GM21825 (cell line): Measurements from ENCODE around the gene CEP89.
"Not testable (repeated sequence)": the region's sequence is repeated elsewhere in the genome, so short reads cannot be mapped to it uniquely, and the experiment has no call there.

ENCODE experiments used
- ATAC-seq: cut with Tn5 transposase; IDR thresholded peaks from one replicate; pipeline ENCODE4 v1.9.1; 2021; ENCODE audit warnings: mild to moderate bottlenecking, moderate library complexity; ENCODE audit not compliant: unreplicated experiment

The CEP89 gene

GRCh38 chr19:32896516-32897214 is 75.1 kb downstream of the CEP89 start:
- no peak for ATAC-seq

- ATAC-seq, result no peak
These were observed 76.4 kb downstream of the CEP89 start for GRCh38 chr19:32895384-32895783.

- no peak for ATAC-seq
These were observed 80.1 kb downstream of the CEP89 start for GRCh38 chr19:32891609-32892008.

GRCh38 chr19:32890841-32891240 is 80.9 kb downstream of the CEP89 start:
- ATAC-seq, result no peak

- ATAC-seq, result no peak
These were observed 81.4 kb downstream of the CEP89 start for GRCh38 chr19:32890326-32890725.

- no peak for ATAC-seq
These were observed 82.4 kb downstream of the CEP89 start for GRCh38 chr19:32889137-32889934.

DNA sequence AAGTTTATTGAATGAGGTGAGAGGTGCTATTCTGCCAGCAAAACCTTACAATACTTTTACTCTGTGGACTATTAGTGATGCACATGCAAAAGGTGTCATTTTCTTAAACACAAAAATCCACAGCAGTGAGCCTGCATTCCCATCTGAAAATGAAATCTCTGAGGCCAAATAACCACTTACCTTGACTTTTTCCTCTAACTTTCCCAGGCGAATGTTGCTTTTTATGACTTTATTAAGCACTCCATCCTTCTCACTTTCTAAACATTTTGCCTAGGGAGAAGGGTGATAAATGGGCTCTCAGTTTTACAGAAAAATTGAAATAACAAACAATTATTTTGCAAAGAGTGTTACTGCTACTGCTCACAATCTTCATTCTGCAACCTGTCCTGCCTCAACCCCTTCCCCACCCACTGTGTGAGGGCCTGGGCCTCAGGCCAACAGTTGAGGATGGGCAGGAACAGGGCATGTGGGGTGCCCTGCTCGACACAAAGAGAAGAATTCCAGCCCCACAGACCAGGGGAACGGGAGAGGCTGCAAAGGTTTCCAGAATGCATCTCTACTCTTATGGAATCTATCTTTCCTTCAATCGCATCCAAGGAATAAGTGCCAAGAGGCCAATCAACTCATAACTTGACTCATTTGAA is 84.1 kb downstream of the CEP89 start:
- no peak for ATAC-seq

- no peak for ATAC-seq
These were observed 85.5 kb downstream of the CEP89 start for GRCh38 chr19:32886241-32886640.

DNA sequence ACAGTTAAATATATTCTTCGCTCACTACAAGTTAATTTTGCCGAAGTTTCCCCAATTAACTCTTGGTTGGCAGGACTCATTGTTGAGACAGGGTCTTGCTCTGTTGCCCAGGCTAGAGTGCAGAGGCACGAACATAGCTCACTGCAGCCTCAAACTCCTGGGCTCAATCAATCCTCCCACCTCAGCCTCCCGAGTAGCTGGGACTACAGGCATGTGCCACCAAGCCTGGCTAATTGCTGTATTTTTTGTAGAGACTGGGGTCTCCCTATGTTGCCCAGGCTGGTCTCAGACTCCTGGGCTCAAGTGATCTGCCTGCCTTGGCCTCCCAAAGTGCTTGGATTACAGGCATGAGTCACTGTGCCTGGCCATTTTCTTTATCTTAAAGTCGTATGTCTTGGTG is 86.5 kb downstream of the CEP89 start:
- ATAC-seq, result not testable (repeated sequence)

DNA sequence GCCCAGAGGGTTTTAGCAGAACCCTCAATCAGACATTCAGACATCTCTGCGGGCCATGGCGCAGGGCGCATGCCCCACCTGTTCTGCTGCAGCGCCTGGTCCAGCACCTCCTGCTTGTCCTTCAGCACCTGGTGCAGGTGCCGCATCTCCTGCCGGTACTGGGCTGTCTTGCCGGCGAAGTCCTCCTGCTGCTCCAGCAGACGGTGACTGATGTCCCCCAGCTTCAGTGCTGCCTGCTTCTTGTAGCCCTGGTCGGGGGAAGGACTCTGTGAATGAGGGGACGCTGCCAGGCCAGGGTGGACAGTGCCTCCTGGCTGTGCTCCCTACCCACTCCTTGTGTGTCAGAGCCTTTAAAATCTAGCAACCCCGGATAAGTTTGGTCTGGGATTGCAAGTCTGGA is 90.0 kb downstream of the CEP89 start:
- no peak for ATAC-seq

- no peak for ATAC-seq
These were observed 91.1 kb downstream of the CEP89 start for GRCh38 chr19:32880622-32881021.

GRCh38 chr19:32879741-32880140 is 92.0 kb downstream of the CEP89 start:
- ATAC-seq, result no peak

GRCh38 chr19:32878988-32879387 is 92.8 kb downstream of the CEP89 start:
- ATAC-seq, result no peak

DNA sequence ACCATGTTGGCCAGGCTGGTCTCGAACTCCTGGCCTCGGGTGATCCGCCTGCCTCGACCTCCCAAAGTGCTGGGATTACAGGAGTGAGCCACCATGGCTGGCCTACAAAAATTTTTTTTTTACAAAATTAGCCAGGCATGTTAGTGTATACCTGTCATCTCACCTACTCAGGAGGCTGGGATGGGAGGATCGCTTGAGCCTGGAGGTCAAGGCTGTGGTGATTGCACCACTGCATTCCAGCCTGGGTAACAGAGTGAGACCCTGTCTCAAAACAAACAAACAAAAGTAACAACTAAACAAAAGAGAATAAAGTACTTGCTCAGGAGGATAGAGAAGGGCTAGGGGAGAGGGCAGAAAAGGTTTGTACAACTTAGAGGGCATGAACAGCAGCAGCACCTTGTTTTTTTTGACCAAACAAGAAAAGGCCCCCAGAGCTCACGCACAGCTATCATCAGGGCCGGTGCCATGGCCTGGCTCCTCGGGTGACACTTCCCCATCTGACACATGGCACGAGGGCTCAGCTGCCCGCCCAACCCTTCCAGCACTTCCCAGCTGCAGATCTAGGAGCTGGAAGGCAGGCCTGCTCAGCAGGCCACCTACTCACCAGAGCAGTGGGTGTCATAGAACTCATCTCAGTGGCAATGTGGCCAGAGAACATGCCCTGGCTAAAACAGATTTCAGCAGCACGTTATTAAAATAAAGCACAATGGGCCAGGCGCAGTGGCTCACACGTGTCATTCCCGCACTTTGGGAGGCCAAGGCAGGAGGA is 93.6 kb downstream of the CEP89 start:
- ATAC-seq, result no peak

GRCh38 chr19:32877323-32877912 is 94.3 kb downstream of the CEP89 start:
- ATAC-seq, result no peak

- ATAC-seq, result no peak
These were observed 94.9 kb downstream of the CEP89 start for GRCh38 chr19:32876919-32877285.

DNA sequence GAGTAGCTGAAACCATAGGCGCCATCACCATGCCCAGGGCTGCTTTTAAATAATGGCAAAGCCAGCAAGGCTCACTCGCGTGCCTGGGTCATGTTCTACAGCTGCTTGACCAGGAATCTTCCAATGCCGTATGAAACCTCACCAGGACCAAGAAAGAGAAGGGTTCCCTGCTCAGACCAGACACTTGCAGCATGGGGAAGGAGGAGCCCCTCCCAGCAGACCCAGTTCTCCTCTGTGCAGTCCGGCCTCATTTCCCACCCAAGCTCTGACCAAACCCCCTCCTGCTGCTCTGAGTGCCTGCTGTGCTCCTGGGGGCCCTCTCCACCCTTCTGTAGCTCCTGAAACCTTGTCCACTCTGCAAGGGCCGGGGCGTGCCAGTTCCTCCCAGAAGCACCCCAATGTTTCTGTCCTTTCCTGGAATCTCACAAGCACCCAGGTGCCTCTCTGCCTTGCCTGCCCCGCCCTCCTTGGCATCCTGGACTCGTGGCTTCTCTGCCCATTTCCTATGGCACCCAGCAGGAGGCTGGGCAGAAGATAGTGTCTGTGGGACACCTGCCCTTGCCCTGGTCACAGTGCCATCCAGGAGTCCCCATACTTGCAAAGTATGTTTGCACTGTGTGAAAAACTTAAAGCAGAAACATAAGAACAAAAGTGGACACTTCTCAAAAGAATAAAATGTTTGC is 95.4 kb downstream of the CEP89 start:
- no peak for ATAC-seq

DNA sequence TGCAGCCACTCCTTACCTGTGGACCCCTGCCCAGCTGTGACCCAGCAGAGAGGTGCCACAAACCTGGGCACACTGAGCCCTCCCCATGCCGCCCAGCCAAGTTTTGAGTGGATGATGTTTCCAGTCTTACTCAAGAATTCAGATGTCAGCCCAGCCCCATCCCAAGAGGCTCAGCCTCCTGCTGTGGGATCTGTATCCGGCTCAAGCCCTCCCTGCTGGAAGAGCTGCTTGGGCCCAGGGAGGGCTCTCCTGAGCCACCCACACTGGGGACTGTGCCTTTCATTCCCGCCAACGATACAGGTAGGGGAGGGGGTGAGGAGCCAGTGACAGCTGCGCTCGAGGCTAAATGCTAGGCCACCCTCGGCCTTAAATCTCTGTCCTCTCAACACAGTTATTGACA is 96.3 kb downstream of the CEP89 start:
- ATAC-seq, result no peak

DNA sequence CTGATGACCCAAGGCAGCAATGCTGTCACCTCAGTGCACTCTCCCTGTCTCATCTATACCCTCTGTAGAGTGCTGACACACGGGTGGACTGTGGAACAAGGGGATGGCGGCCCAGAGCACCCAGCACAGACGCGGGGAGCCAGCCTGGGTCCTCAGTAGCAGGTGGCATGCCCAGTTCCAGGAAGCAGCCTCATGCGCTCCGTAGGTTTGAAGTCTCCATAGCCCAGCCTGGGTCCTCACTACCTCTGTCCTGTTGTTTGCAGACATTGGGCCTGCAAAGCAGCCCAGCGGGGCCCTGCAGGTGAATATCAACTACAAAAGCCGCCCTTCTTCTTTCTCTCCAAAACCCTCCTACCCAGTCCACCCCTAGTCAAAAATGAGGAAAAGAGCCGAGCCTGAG is 97.2 kb downstream of the CEP89 start:
- ATAC-seq, result no peak

GRCh38 chr19:32873247-32873959 is 98.4 kb downstream of the CEP89 start:
- no peak for ATAC-seq
